GM19397 (cell line): ENCODE measurements around the gene NECAB3.

Experiments
- ATAC-seq: cut with Tn5 transposase; IDR thresholded peaks from one replicate; pipeline ENCODE4 v1.9.1; 2021; ENCODE audit warnings: mild to moderate bottlenecking, moderate library complexity; ENCODE audit not compliant: unreplicated experiment

Gene NECAB3

GRCh38 chr20:33679758-33680485 lies 5.7 kb upstream of the NECAB3 start:
- ATAC-seq, result peak; percentile 48

GRCh38 chr20:33677991-33678702 lies 3.9 kb upstream of the NECAB3 start:
- no peak for ATAC-seq

GRCh38 chr20:33676652-33677645 lies 2.7 kb upstream of the NECAB3 start:
- ATAC-seq, result no peak

GRCh38 chr20:33676121-33676520 lies 1.9 kb upstream of the NECAB3 start:
- ATAC-seq, result no peak

GRCh38 chr20:33675136-33675959 lies 1.1 kb upstream of the NECAB3 start:
- no peak for ATAC-seq

- no peak for ATAC-seq
Measured at GRCh38 chr20:33673410-33674293, 576 bp downstream of the NECAB3 start.

- ATAC-seq, result no peak
Measured at GRCh38 chr20:33673114-33673409, 1.2 kb downstream of the NECAB3 start.

GRCh38 chr20:33672426-33673113 lies 1.7 kb downstream of the NECAB3 start:
- no peak for ATAC-seq

GRCh38 chr20:33671573-33672288 lies 2.5 kb downstream of the NECAB3 start:
- no peak for ATAC-seq

- no peak for ATAC-seq
Measured at GRCh38 chr20:33670715-33671499, 3.3 kb downstream of the NECAB3 start.

GRCh38 chr20:33669873-33670640 lies 4.2 kb downstream of the NECAB3 start:
- no peak for ATAC-seq

- no peak for ATAC-seq
Measured at GRCh38 chr20:33669224-33669623, 5.0 kb downstream of the NECAB3 start.

- no peak for ATAC-seq
Measured at GRCh38 chr20:33668466-33669155, 5.6 kb downstream of the NECAB3 start.

GRCh38 chr20:33667676-33668465 lies 6.4 kb downstream of the NECAB3 start:
- peak; percentile 28 for ATAC-seq

- ATAC-seq, result peak; percentile 9
Measured at GRCh38 chr20:33667245-33667675, 7.0 kb downstream of the NECAB3 start.
